Measurements from ENCODE around the gene TAS2R3. TPM values are rescaled to one million over a fixed set of nuclear protein-coding genes. Genes with fewer than 3 reads are reported as not detected.
A peak's percentile ranks its signal among the peaks of the same experiment; 100 is the strongest.
"Not testable (repeated sequence)": the region's sequence is repeated elsewhere in the genome, so short reads cannot be mapped to it uniquely, and the experiment has no call there.

The TAS2R3 gene
- total RNA-seq, 4 donors from 2014 or later = 0.35 to 3.2 (median 2.7) TPM; not detected in 1

GRCh38 chr7:141748396-141748795 lies 15.5 kb upstream of the TAS2R3 start:
- DNase-seq = no peak
- no peaks in the 10 kb centered on the region for H3K27me3 ChIP-seq
- 88 to 100% methylated on average over 2 of the region's 2 CpGs for WGBS, 2 donors
- H3K27ac ChIP-seq = no peak overlapping the region
- TF ChIP-seq POLR2A (IDR thresholded peaks at IDR 0.05) = no peak
- TF ChIP-seq CTCF (IDR thresholded peaks at IDR 0.05) = no peak
- peaks cover 25 to 100% (median 58%) of the 10 kb centered on the region in 3 donors for H3K36me3 ChIP-seq
- no peaks in the 10 kb centered on the region for H3K4me1 ChIP-seq
- peaks cover 0 to 30% (median 25%) of the 10 kb centered on the region in 3 donors for H3K9me3 ChIP-seq
- intact Hi-C loops (cut with DNase I) = no loop called here
- H3K4me3 ChIP-seq = no peak overlapping the region

DNA sequence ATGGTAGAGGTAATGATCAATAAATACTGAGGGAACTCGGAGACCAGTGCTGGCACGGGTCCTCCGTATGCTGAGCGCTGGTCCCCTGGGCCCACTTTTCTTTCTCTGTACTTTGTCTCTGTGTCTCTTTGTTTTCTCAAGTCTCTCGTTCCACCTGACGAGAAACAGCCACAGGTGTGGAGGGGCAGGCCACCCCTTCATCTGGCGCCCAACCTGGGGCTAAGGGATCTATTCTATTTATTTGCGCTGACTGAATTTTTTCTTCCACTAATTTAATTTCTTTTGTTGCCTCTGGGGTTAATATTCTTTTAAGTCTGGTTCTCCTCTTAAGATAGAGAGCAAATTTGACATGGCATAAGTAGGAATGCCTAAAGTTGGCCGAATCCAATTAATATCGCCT lies 12.0 kb upstream of the TAS2R3 start:
- intact Hi-C loops (cut with DNase I) = not testable (repeated sequence)

GRCh38 chr7:141752634-141753033 lies 11.3 kb upstream of the TAS2R3 start:
- WGBS, 2 donors = 95 to 97% methylated on average over 13 of the region's 13 CpGs
- H3K4me3 ChIP-seq = no peak overlapping the region
- H3K4me1 ChIP-seq = no peaks in the 10 kb centered on the region
- H3K9me3 ChIP-seq = peaks cover 0 to 30% (median 25%) of the 10 kb centered on the region in 3 donors
- H3K27me3 ChIP-seq = no peaks in the 10 kb centered on the region
- intact Hi-C loops (cut with DNase I) = no loop called here
- H3K36me3 ChIP-seq = peaks cover 21 to 100% (median 36%) of the 10 kb centered on the region in 3 donors
- TF ChIP-seq POLR2A (IDR thresholded peaks at IDR 0.05) (no peak), CTCF (IDR thresholded peaks at IDR 0.05) (peak in 1 of 6 experiments; percentile 26)
- H3K27ac ChIP-seq = no peak overlapping the region
- no peak for DNase-seq

More for the DNA sequence above, 12.0 kb upstream of the TAS2R3 start:
- not testable (repeated sequence) for H3K27me3 ChIP-seq, H3K27ac ChIP-seq, H3K4me1 ChIP-seq, DNase-seq
- Histone ChIP-seq H3K4me3 (peak overlapping the region in 1 of 4 donors; percentile 0), H3K9me3 (peaks cover 0 to 30% (median 25%) of the 10 kb centered on the region in 3 donors), H3K36me3 (peaks cover 21 to 100% (median 36%) of the 10 kb centered on the region in 3 donors)
- WGBS, 2 donors = 100% methylated on average over 10 of the region's 10 CpGs

DNA sequence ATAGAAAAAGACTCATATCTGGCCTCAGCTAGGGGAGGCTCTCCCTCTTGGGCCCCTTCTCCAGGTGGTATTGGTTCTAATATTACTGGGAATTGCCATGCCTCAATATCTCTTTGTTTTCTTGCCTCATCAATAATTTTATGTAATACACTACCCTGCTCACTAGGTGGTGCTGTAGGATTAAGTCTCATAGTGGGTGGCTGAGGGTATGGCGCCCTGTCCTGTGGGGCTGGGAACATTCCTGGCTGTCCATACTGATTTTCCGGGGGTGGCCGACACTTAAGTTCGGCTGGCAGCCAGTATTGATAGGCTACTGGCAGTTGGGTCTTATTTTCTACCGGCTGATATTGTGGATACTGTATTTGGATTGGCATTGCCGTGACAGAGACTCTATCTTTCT lies 9.0 kb upstream of the TAS2R3 start:
- WGBS, 2 donors = 91% methylated on average over 6 of the region's 6 CpGs
- Histone ChIP-seq H3K9me3 (peaks cover 0 to 30% (median 25%) of the 10 kb centered on the region in 3 donors), H3K27ac (no peak overlapping the region), H3K27me3 (no peaks in the 10 kb centered on the region), H3K36me3 (peaks cover 16 to 100% (median 35%) of the 10 kb centered on the region in 3 donors), H3K4me3 (no peak overlapping the region), H3K4me1 (no peaks in the 10 kb centered on the region)
- intact Hi-C loops (cut with DNase I) = no loop called here
- TF ChIP-seq CTCF (IDR thresholded peaks at IDR 0.05) (peak in 3 of 6 experiments; percentile 24 to 41 (median 32)), POLR2A (IDR thresholded peaks at IDR 0.05) (no peak)
- DNase-seq = no peak

DNA sequence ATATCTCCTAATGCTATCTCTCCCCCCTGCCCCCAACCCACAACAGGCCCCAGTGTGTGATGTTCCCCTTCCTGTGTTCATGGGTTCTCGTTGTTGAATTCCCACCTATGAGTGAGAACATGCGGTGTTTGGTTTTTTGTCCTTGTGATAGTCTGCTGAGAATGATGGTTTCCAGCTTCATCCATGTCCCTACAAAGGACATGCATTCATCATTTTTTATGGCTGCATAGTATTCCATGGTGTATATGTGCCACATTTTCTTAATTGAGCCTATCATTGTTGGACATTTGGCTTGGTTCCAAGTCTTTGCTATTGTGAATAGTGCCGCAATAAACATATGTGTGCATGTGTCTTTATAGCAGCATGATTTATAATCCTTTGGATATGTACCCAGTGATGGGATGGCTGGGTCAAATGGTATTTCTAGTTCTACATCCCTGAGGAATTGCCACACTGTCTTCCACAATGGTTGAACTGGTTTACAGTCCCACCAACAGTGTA lies 6.2 kb downstream of the TAS2R3 start:
- H3K27ac ChIP-seq; H3K4me3 ChIP-seq; H3K4me1 ChIP-seq; intact Hi-C loops (cut with DNase I); DNase-seq; H3K9me3 ChIP-seq; H3K27me3 ChIP-seq: not testable (repeated sequence)
- H3K36me3 ChIP-seq = peaks cover 0 to 27% (median 0%) of the 10 kb centered on the region in 3 donors
- 95 to 97% methylated on average over 3 of the region's 3 CpGs for WGBS, 2 donors

DNA sequence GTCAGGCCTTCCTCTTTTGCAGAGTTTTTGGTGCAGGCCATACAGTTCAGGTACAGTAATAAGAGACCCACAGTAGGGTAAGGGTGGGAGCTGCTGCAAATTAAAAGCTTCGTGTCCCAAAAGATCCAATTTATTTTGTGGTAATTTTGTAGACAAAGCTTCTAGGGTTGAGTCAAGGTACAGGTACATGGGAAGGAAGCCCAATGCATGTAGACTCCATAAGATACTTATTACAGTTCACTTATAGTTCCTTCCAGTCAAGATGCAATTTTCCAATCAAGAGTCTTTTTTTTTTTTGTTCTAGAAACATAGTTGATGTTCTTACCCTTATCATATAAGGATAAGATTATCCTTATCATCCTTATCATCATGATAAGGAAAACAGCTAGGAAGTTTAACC lies 12.5 kb downstream of the TAS2R3 start, which contains the start of gene TAS2R4:
Gene TAS2R4, plus strand, starts transcription at position 301 of the 400 bp plus-strand sequence. CDS start 1,815 bp downstream, outside the sequence.
- Histone ChIP-seq H3K4me1 (no peaks in the 10 kb centered on the region), H3K27ac (no peak within 1 kb of the TSS), H3K27me3 (no peaks in the 10 kb centered on the region), H3K36me3 (peaks cover 0 to 62% (median 0%) of the 10 kb centered on the region in 3 donors), H3K4me3 (no peak within 1 kb of the TSS), H3K9me3 (peaks cover 0 to 15% (median 0%) of the 10 kb centered on the region in 3 donors)
- DNase-seq = no peak
- intact Hi-C loops (cut with DNase I) = no loop called here
- WGBS, 2 donors = 93 to 100% methylated on average over 1 of the region's 1 CpG
- no peak for TF ChIP-seq POLR2A (IDR thresholded peaks at IDR 0.05)
- no peak for TF ChIP-seq CTCF (IDR thresholded peaks at IDR 0.05)
